Measurements from ENCODE around the gene ERC2.

Gene ERC2

GRCh38 chr3:56200251-56200650 lies 268.0 kb downstream of the ERC2 start:
- H3K27me3 Mint-ChIP-seq = no peaks in the 10 kb centered on the region
- H3K27ac Mint-ChIP-seq = no peak overlapping the region
- H3K4me1 Mint-ChIP-seq = no peaks in the 10 kb centered on the region
- H3K9me3 Mint-ChIP-seq = no peaks in the 10 kb centered on the region
- no peak overlapping the region for H3K4me3 Mint-ChIP-seq
- no peak for DNase-seq
- no peaks in the 10 kb centered on the region for H3K36me3 Mint-ChIP-seq
- CTCF ChIA-PET = no interaction called here

- Mint-ChIP-seq H3K4me1 (no peaks in the 10 kb centered on the region), H3K9me3 (no peaks in the 10 kb centered on the region), H3K27me3 (no peaks in the 10 kb centered on the region), H3K4me3 (no peak overlapping the region), H3K36me3 (no peaks in the 10 kb centered on the region), H3K27ac (no peak overlapping the region)
- CTCF ChIA-PET = no interaction called here
- DNase-seq = no peak
These were observed 270.3 kb downstream of the ERC2 start for GRCh38 chr3:56197991-56198390.

DNA sequence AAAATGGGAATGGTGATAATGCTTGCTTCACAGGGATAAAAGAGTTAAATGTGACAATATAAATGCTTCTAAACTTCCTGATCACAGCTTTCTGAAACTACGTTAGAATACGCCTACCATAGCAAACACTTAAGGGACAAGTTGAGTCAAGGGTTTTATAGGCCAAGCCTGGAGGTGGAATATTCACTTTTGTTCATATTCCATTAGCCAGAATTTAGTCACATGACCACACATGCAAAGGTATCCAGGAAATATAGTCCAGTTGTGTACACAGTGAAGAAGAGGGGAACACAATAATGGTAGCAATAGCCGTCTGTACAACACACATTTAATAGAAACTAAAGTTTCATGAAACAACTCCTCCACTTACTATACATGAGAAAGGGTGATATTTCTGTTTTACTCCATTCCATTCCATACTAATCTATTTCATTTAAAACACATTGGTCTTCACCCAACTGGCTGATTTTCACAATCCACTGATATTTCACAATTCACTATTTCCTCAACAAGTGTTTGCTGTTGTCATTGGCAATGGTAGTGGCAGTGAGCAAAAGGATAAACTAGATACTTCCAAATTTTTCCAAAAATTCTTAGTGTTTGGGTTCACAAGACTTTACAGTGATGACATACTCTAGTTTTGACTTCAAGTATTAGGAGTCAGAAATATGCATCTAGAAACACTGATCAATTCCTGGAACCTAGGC lies 270.9 kb downstream of the ERC2 start:
- no peak for DNase-seq
- no peaks in the 10 kb centered on the region for H3K27me3 Mint-ChIP-seq
- H3K27ac Mint-ChIP-seq = no peak overlapping the region
- H3K9me3 Mint-ChIP-seq = no peaks in the 10 kb centered on the region
- no peak overlapping the region for H3K4me3 Mint-ChIP-seq
- CTCF ChIA-PET = no interaction called here
- no peaks in the 10 kb centered on the region for H3K4me1 Mint-ChIP-seq
- H3K36me3 Mint-ChIP-seq = no peaks in the 10 kb centered on the region

GRCh38 chr3:56196700-56197099 lies 271.6 kb downstream of the ERC2 start:
- Mint-ChIP-seq H3K4me3 (no peak overlapping the region), H3K36me3 (no peaks in the 10 kb centered on the region), H3K9me3 (no peaks in the 10 kb centered on the region), H3K27me3 (no peaks in the 10 kb centered on the region), H3K4me1 (no peaks in the 10 kb centered on the region), H3K27ac (no peak overlapping the region)
- no peak for DNase-seq
- CTCF ChIA-PET = no interaction called here

GRCh38 chr3:56193519-56193918 lies 274.7 kb downstream of the ERC2 start:
- Mint-ChIP-seq H3K36me3 (no peaks in the 10 kb centered on the region), H3K27ac (no peak overlapping the region), H3K4me1 (no peaks in the 10 kb centered on the region), H3K27me3 (no peaks in the 10 kb centered on the region), H3K9me3 (no peaks in the 10 kb centered on the region), H3K4me3 (no peak overlapping the region)
- CTCF ChIA-PET = interaction anchor here (0.7 kb wide), 1 partner anchor 1020 kb away, joined by 3 read pairs; no protein-coding TSS in a partner anchor
- no peak for DNase-seq

DNA sequence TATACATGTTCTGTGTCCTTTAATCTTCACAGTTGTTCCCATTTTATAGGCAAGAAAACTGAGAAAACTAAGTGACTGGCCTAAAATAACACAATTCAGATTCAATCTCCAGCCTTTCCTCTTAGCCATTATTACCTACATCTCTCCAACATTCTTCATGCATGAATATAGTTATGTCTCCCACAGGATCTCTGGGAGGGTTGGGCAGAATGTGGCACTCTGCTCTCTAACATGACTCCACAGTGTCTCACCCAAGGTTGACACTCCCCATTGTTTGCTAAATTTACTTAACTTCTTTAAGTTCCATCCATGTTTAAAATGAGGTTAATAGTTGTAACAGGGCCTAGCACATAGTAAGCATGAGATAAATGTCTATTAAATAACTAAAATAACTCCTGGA lies 276.3 kb downstream of the ERC2 start:
- Mint-ChIP-seq H3K9me3 (no peaks in the 10 kb centered on the region), H3K27ac (no peak overlapping the region), H3K36me3 (no peaks in the 10 kb centered on the region), H3K4me1 (no peaks in the 10 kb centered on the region), H3K27me3 (no peaks in the 10 kb centered on the region), H3K4me3 (no peak overlapping the region)
- CTCF ChIA-PET = no interaction called here
- no peak for DNase-seq

- Mint-ChIP-seq H3K27ac (no peak overlapping the region), H3K4me1 (no peaks in the 10 kb centered on the region), H3K36me3 (no peaks in the 10 kb centered on the region), H3K27me3 (no peaks in the 10 kb centered on the region), H3K9me3 (no peaks in the 10 kb centered on the region), H3K4me3 (no peak overlapping the region)
- no peak for DNase-seq
- CTCF ChIA-PET = no interaction called here
These were observed 277.4 kb downstream of the ERC2 start for GRCh38 chr3:56190771-56191305.

GRCh38 chr3:56190130-56190529 lies 278.1 kb downstream of the ERC2 start:
- Mint-ChIP-seq H3K36me3 (no peaks in the 10 kb centered on the region), H3K27me3 (no peaks in the 10 kb centered on the region), H3K9me3 (no peaks in the 10 kb centered on the region), H3K4me3 (no peak overlapping the region), H3K4me1 (no peaks in the 10 kb centered on the region), H3K27ac (no peak overlapping the region)
- DNase-seq = no peak
- CTCF ChIA-PET = no interaction called here

DNA sequence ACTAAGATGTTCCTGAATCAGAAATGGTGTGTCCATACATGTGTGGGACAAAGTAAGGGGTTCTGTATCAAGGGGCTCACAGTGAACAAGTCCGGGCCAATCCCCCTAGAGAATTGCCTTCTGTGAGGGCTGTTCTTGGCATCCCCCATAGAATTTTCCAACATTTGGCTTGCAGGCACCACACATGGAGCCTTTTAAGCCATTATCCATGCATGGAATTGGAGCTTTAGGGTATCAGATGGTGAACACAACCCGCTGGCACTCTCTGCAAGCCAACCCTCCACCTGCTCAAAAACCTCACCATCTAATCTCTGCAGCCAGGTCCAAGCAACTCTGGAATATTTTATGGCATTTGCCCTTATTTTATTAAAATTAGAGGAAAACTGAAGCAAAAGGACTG lies 278.7 kb downstream of the ERC2 start:
- H3K4me1 Mint-ChIP-seq = no peaks in the 10 kb centered on the region

GRCh38 chr3:56188201-56188600 lies 280.1 kb downstream of the ERC2 start:
- CTCF ChIA-PET = no interaction called here

More for the DNA sequence above, 278.7 kb downstream of the ERC2 start:
- H3K36me3 Mint-ChIP-seq = no peaks in the 10 kb centered on the region
- CTCF ChIA-PET = no interaction called here
- H3K27ac Mint-ChIP-seq = no peak overlapping the region
- no peaks in the 10 kb centered on the region for H3K9me3 Mint-ChIP-seq
- DNase-seq = no peak
- no peaks in the 10 kb centered on the region for H3K27me3 Mint-ChIP-seq
- no peak overlapping the region for H3K4me3 Mint-ChIP-seq

DNA sequence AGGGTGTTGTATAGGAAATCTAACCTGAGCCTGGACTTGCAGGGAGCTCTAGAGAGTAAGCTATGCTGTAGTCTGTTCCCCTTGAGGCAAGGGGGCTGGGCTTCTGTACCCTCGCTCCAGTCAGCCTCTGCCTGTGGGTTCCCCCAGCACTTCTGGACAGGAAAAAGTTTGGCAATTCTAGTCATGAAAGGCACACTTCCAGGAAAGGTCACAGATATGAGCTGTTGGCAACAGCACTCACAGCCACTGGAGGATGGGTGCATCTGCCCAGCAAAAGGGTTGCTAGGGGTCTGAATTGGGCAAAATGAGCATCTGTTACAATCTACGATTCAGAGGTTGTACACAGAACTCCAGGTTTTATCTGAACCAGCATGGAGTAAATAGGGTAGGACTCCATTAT lies 281.2 kb downstream of the ERC2 start:
- H3K9me3 Mint-ChIP-seq = no peaks in the 10 kb centered on the region

More at GRCh38 chr3:56188201-56188600, 280.1 kb downstream of the ERC2 start:
- Mint-ChIP-seq H3K27me3 (no peaks in the 10 kb centered on the region), H3K27ac (no peak overlapping the region), H3K36me3 (no peaks in the 10 kb centered on the region), H3K4me1 (no peaks in the 10 kb centered on the region), H3K4me3 (no peak overlapping the region), H3K9me3 (no peaks in the 10 kb centered on the region)
- DNase-seq = no peak

GRCh38 chr3:56185827-56186226 lies 282.4 kb downstream of the ERC2 start:
- Mint-ChIP-seq H3K9me3 (no peaks in the 10 kb centered on the region), H3K27me3 (no peaks in the 10 kb centered on the region), H3K36me3 (no peaks in the 10 kb centered on the region), H3K4me1 (no peaks in the 10 kb centered on the region), H3K4me3 (no peak overlapping the region), H3K27ac (no peak overlapping the region)
- CTCF ChIA-PET = no interaction called here
- no peak for DNase-seq

More for the DNA sequence above, 281.2 kb downstream of the ERC2 start:
- DNase-seq = no peak
- CTCF ChIA-PET = no interaction called here
- Mint-ChIP-seq H3K4me3 (no peak overlapping the region), H3K27ac (no peak overlapping the region), H3K27me3 (no peaks in the 10 kb centered on the region), H3K36me3 (no peaks in the 10 kb centered on the region), H3K4me1 (no peaks in the 10 kb centered on the region)

GRCh38 chr3:56183529-56183928 lies 284.7 kb downstream of the ERC2 start:
- no peak for DNase-seq

GRCh38 chr3:56180433-56180832 lies 287.8 kb downstream of the ERC2 start:
- Mint-ChIP-seq H3K4me3 (no peak overlapping the region), H3K9me3 (no peaks in the 10 kb centered on the region), H3K27me3 (no peaks in the 10 kb centered on the region), H3K36me3 (no peaks in the 10 kb centered on the region), H3K27ac (no peak overlapping the region), H3K4me1 (no peaks in the 10 kb centered on the region)
- CTCF ChIA-PET = no interaction called here
- no peak for DNase-seq

More at GRCh38 chr3:56183529-56183928, 284.7 kb downstream of the ERC2 start:
- Mint-ChIP-seq H3K4me1 (no peaks in the 10 kb centered on the region), H3K36me3 (no peaks in the 10 kb centered on the region), H3K27ac (no peak overlapping the region), H3K4me3 (no peak overlapping the region), H3K9me3 (no peaks in the 10 kb centered on the region), H3K27me3 (no peaks in the 10 kb centered on the region)
- CTCF ChIA-PET = no interaction called here

DNA sequence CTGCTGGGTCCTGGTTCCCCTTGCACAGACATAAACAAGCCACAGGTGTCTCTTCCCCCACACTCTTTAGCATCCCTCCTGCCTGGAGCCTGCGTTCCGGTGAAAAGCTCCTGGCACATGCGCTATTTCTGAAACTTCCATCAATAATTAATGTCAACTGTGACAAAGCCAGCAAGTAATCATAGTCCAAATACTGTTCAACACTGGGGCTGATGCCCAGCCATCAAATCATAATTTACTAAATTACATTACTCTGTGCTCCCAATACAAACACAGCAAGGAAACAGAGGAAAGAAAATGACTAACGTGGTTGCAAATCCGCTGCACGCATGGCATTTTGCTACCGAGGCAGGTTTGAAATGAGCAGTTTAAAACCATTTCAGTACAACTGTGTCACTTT lies 294.7 kb downstream of the ERC2 start:
- Mint-ChIP-seq H3K9me3 (no peaks in the 10 kb centered on the region), H3K4me3 (no peak overlapping the region), H3K27ac (no peak overlapping the region), H3K36me3 (no peaks in the 10 kb centered on the region), H3K4me1 (no peaks in the 10 kb centered on the region), H3K27me3 (no peaks in the 10 kb centered on the region)
- no peak for DNase-seq
- CTCF ChIA-PET = no interaction called here

All from activated naive CD4-positive, alpha-beta T cell treated with anti-CD3 and anti-CD28 coated beads, Interleukin-2, amount 10 ng/mL, durations not matched to agents 7 days and 5 days (primary cell).